HEK293T (cell line): ENCODE data around the gene SLAMF7.
"Not testable (repeated sequence)": the region's sequence is repeated elsewhere in the genome, so short reads cannot be mapped to it uniquely, and the experiment has no call there.

Experiments
- CTCF ChIA-PET: fragments of 350-600 bp; formaldehyde crosslinking; extraction: SDS; loops from one replicate; lab custom pipeline; 2021; ENCODE audit warnings: antibody characterized with exemption, inconsistent platforms; lab: Yijun Ruan, JAX
- POLR2A ChIA-PET: fragments of 350-600 bp; formaldehyde crosslinking; extraction: SDS; loops from one replicate; lab custom pipeline; 2020; ENCODE audit warnings: antibody characterized with exemption, inconsistent platforms; lab: Yijun Ruan, JAX
- DNase-seq: peaks from one replicate; pipeline ENCODE4 v3.0.0; 2012; ENCODE audit warnings: mixed read lengths; ENCODE audit errors: extremely low spot score
- ARNT ChIP-seq: fragments of 450-650 bp; IDR thresholded peaks from 2 replicates; pipeline ENCODE4 v1.6.1; 2017; ENCODE audit warnings: mild to moderate bottlenecking
- BHLHE40 ChIP-seq: fragments of 450-650 bp; IDR thresholded peaks from 2 replicates; pipeline ENCODE4 v1.6.1; 2016; ENCODE audit warnings: mild to moderate bottlenecking, moderate library complexity, borderline replicate concordance
- CTBP1 ChIP-seq: fragments of 450-650 bp; IDR thresholded peaks from 2 replicates; pipeline ENCODE4 v1.6.1; 2016; ENCODE audit warnings: borderline replicate concordance
- ELF4 ChIP-seq: fragments of 450-650 bp; IDR thresholded peaks from 2 replicates; pipeline ENCODE4 v1.6.1; 2017; ENCODE audit warnings: antibody characterized with exemption
- FOXA1 ChIP-seq: fragments of 450-650 bp; IDR thresholded peaks from 2 replicates; pipeline ENCODE4 v1.6.1; 2016; ENCODE audit warnings: mild to moderate bottlenecking
- FOXK2 ChIP-seq: fragments of 450-650 bp; IDR thresholded peaks from 2 replicates; pipeline ENCODE4 v1.6.1; 2016; ENCODE audit warnings: mild to moderate bottlenecking
- FOXM1 ChIP-seq: fragments of 450-650 bp; IDR thresholded peaks from 2 replicates; pipeline ENCODE4 v1.6.1; 2017; ENCODE audit warnings: mild to moderate bottlenecking, borderline replicate concordance
- HDGF ChIP-seq: fragments of 450-650 bp; IDR thresholded peaks from 2 replicates; pipeline ENCODE4 v1.6.1; 2017; ENCODE audit warnings: antibody characterized with exemption, borderline replicate concordance
- L3MBTL2 ChIP-seq: fragments of 450-650 bp; conservative IDR thresholded peaks from 2 replicates; pipeline ENCODE4 v1.6.1; 2016; ENCODE audit warnings: mild to moderate bottlenecking
- LEF1 ChIP-seq: fragments of 450-650 bp; IDR thresholded peaks from 2 replicates; pipeline ENCODE4 v1.6.1; 2017; ENCODE audit warnings: mild to moderate bottlenecking, borderline replicate concordance
- NFRKB ChIP-seq: fragments of 450-650 bp; IDR thresholded peaks from 2 replicates; pipeline ENCODE4 v1.6.1; 2016; ENCODE audit warnings: mild to moderate bottlenecking, moderate library complexity
- PKNOX1 ChIP-seq: fragments of 450-650 bp; IDR thresholded peaks from 2 replicates; pipeline ENCODE4 v1.6.1; 2016
- SP1 ChIP-seq: fragments of 450-650 bp; IDR thresholded peaks from 2 replicates; pipeline ENCODE4 v1.6.1; 2017
- SUZ12 ChIP-seq: fragments of 450-650 bp; IDR thresholded peaks from 2 replicates; pipeline ENCODE4 v1.6.1; 2016; ENCODE audit warnings: mild to moderate bottlenecking
- TARDBP ChIP-seq: fragments of 450-650 bp; IDR thresholded peaks from 2 replicates; pipeline ENCODE4 v1.6.1; 2016
- ZNF384 ChIP-seq: fragments of 450-650 bp; IDR thresholded peaks from 2 replicates; pipeline ENCODE4 v1.6.1; 2016

SLAMF7 gene

DNA sequence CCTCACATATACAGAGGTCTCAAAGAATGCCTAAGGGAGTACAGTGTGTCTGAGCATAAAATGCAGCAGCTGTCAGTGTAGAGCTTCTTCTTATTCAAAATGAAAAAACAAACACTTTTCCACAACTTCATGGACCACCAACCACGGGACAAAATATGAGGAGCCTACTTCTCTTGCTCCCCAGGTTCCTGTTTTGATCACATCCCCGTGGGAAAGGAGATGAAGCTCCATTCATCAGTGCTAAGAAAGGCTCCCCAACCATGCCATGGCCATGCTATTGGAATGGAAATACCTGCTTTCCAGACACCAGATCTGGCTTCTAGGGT is 27.8 kb upstream of the SLAMF7 start:
- no peak for DNase-seq
- POLR2A ChIA-PET = no interaction called here
- CTCF ChIA-PET = no interaction called here
- TF ChIP-seq L3MBTL2 (no peak), SP1 (no peak), PKNOX1 (no peak), LEF1 (no peak), ARNT (no peak), TARDBP (no peak)

DNA sequence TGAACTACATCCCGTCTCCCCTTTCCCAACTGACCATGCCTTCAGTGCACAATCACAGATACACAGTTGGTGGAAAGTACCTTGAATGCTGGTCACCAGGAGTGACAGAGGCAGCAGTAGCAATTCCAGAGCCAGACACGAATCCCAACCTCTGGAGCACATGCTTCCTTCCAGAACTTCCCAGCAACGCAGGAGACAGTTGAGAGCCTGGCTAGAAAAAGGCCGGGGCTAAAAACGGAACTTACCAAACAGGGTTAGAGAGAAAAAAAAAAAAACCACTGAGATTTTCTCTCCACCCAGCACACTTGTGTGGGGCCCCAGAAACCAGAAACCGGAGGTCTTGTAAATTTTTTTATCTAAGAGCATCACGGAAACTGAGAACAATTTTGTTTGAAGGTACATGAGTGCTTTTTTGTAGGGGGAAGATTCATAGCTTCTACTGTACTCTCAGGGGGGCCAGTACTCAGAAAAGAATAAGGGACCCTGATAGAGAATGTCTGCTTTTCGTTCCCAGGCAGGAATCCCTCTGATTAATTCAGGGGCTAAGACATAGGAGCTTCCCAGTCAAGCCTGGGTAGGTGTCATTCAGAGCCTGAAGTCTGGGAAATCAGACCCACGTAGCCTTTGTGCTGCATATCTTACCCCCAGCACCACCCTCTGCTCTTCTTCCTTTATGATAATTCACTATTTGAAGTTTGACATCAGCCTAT is 27.3 kb upstream of the SLAMF7 start, which contains the start of gene CD48:
TSS of gene CD48 (minus strand) at position 221 of the 710 bp plus-strand sequence. CDS start at position 162, 59 bp downstream.
- ChIA-PET CTCF (no interaction called here), POLR2A (no interaction called here)
- TF ChIP-seq FOXK2 (no peak), TARDBP (no peak), HDGF (no peak), ELF4 (no peak), FOXM1 (no peak), PKNOX1 (no peak), NFRKB (no peak), CTBP1 (no peak), ARNT (no peak), L3MBTL2 (no peak), LEF1 (no peak), SP1 (no peak), FOXA1 (no peak), ZNF384 (no peak), BHLHE40 (no peak), SUZ12 (no peak)
- no peak for DNase-seq

DNA sequence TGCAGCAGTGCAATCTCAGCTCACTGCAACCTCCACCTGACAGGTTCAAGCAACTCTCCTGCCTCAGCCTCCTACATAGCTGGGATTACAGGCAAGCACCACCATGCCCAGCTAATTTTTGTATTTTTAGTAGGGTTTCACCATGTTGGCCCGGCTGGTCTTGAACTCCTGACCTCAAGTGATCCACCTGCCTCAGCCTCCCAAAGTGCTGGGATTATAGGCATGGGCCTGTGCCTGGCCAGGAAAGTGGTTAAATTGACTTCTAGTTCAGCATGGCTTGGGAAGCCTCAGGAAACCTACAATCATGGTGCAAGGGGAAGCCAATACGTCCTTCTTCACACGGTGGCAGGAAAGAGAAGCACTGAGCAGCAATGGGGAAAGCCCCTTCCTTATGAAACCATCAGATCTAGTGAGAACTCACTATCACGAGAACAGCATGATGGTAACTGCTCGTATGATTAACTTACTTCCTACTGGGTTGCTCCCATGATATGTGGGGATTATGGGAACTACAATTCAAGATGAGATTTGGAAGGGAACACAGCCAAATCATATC is 26.4 kb upstream of the SLAMF7 start:
- DNase-seq, POLR2A ChIA-PET: not testable (repeated sequence)
- CTCF ChIA-PET = interaction anchor here (0.6 kb wide), 1 partner anchor 128 kb away, joined by 3 read pairs; no protein-coding TSS in a partner anchor

GRCh38 chr1:160713161-160713560 is 25.9 kb upstream of the SLAMF7 start:
- POLR2A ChIA-PET = no interaction called here
- CTCF ChIA-PET = interaction anchor here (0.6 kb wide), 1 partner anchor 128 kb away, joined by 3 read pairs; no protein-coding TSS in a partner anchor
- DNase-seq = no peak
- TF ChIP-seq ARNT = no peak
- TF ChIP-seq BHLHE40 = no peak
- no peak for TF ChIP-seq ELF4
- TF ChIP-seq FOXK2 = no peak
- no peak for TF ChIP-seq PKNOX1
- TF ChIP-seq L3MBTL2 = no peak
- no peak for TF ChIP-seq NFRKB
- no peak for TF ChIP-seq SP1
- no peak for TF ChIP-seq CTBP1
- TF ChIP-seq FOXA1 = no peak
- TF ChIP-seq ZNF384 = no peak
- no peak for TF ChIP-seq TARDBP
- TF ChIP-seq HDGF = no peak
- no peak for TF ChIP-seq SUZ12
- no peak for TF ChIP-seq LEF1
- no peak for TF ChIP-seq FOXM1

DNA sequence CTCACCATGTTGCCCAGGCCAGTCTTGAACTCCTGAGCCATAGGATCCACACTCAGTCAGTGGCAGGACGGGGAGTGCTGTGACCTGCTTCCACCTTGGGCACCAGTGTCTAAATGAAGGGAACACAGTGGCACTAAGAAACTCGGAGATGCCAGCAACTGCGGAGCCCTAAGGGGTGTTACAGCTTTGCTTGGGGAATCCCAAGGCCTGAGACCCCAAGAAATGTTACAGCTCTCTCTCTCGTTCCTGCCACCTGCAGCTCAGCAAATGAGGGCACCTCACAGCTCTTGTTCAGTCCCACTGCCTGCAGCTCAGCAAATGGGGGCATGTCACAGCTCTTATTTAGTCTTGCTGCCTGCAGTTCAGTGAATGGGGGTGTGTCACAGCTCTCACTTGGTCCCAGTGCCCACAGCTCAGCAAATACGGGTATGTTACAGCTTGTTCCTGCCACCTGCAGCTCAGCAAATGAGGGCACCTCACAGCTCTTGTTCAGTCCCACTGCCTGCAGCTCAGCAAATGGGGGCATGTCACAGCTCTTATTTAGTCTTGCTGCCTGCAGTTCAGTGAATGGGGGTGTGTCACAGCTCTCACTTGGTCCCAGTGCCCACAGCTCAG is 24.9 kb upstream of the SLAMF7 start:
- POLR2A ChIA-PET, DNase-seq, CTCF ChIA-PET: not testable (repeated sequence)

DNA sequence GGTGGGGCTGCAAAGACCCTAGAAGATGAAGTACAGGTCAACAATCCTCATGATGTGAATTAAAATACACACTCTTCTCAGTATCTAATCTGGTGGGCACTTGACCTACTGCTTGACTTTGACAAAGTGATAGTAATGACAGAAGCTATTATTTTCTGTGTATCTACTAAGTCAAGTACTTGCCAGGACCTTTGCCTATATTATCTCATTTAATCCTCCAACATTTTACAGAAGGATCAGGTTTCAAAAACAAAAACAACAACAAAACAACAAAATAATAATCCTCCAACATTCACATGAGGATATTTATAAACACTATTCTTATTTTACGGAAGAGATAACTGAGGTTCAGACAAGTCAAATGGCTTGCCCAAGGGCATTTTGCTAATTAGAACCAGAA is 23.0 kb upstream of the SLAMF7 start:
- DNase-seq = no peak
- ChIA-PET CTCF (interaction anchor here (0.9 kb wide), 1 partner anchor 64 kb away, joined by 7 read pairs; no protein-coding TSS in a partner anchor), POLR2A (no interaction called here)
- no peak for TF ChIP-seq CTBP1
- TF ChIP-seq NFRKB = no peak
- no peak for TF ChIP-seq HDGF
- TF ChIP-seq BHLHE40 = no peak
- no peak for TF ChIP-seq ELF4
- no peak for TF ChIP-seq ZNF384
- TF ChIP-seq ARNT = no peak
- TF ChIP-seq PKNOX1 = no peak
- no peak for TF ChIP-seq TARDBP
- no peak for TF ChIP-seq SUZ12
